SK-N-SH treated with all-trans-retinoic acid at 6 μM for 48 hours (cell line): ENCODE measurements around the gene AMACR.

Experiments
- ATAC-seq: fragments of 200-7000 bp; cut with Tn5 transposase; 3 replicates; pipeline ENCODE4 v1.9.1; 2020; ENCODE audit warnings: mild to moderate bottlenecking, moderate library complexity
- BACH2 ChIP-seq: fragments of 250-450 bp; sonication (Bioruptor Pico); IDR thresholded peaks from 2 replicates; pipeline ENCODE4 v1.9.0; 2021; ENCODE audit warnings: mild to moderate bottlenecking, borderline replicate concordance
- CREB5 ChIP-seq: fragments of 250-450 bp; sonication (Bioruptor Pico); IDR thresholded peaks from 2 replicates; pipeline ENCODE4 v1.5.1; 2020; ENCODE audit warnings: low read depth, mild to moderate bottlenecking, moderate library complexity
- CSDC2 ChIP-seq: fragments of 250-450 bp; sonication (Bioruptor Pico); IDR thresholded peaks from 2 replicates; pipeline ENCODE4 v1.5.0; 2020; ENCODE audit warnings: mild to moderate bottlenecking, moderate library complexity
- ESRRG ChIP-seq: fragments of 250-450 bp; sonication (Bioruptor Pico); IDR thresholded peaks from 2 replicates; pipeline ENCODE4 v1.6.1; 2021; ENCODE audit warnings: mild to moderate bottlenecking
- GLIS3 ChIP-seq: fragments of 250-450 bp; sonication (Bioruptor Pico); IDR thresholded peaks from 2 replicates; pipeline ENCODE4 v1.5.0; 2020; ENCODE audit warnings: mild to moderate bottlenecking, moderate library complexity
- ISL1 ChIP-seq: fragments of 250-450 bp; sonication (Bioruptor Pico); IDR thresholded peaks from 2 replicates; pipeline ENCODE4 v2.1.2; 2022; ENCODE audit warnings: mild to moderate bottlenecking, moderate library complexity
- OSR1 ChIP-seq: fragments of 250-450 bp; sonication (Bioruptor Pico); IDR thresholded peaks from 2 replicates; pipeline ENCODE4 v1.8.0; 2022; ENCODE audit warnings: moderate library complexity, mild to moderate bottlenecking, inconsistent platforms
- PATZ1 ChIP-seq: fragments of 250-450 bp; sonication (Bioruptor Pico); IDR thresholded peaks from 2 replicates; pipeline ENCODE4 v1.8.0; 2020; ENCODE audit warnings: mild to moderate bottlenecking, moderate library complexity, borderline replicate concordance
- POU6F1 ChIP-seq: fragments of 250-450 bp; sonication (Bioruptor Pico); IDR thresholded peaks from 2 replicates; pipeline ENCODE4 v1.8.0; 2021; ENCODE audit warnings: low read depth, mild to moderate bottlenecking, moderate library complexity, borderline replicate concordance
- RARB ChIP-seq: fragments of 250-450 bp; sonication (Bioruptor Pico); IDR thresholded peaks from 2 replicates; pipeline ENCODE4 v1.8.0; 2021; ENCODE audit warnings: mild to moderate bottlenecking, moderate library complexity
- TCF4 ChIP-seq: fragments of 250-450 bp; sonication (Bioruptor Pico); IDR thresholded peaks from 2 replicates; pipeline ENCODE4 v1.8.0; 2021; ENCODE audit warnings: mild to moderate bottlenecking, moderate library complexity, borderline replicate concordance
- TOX ChIP-seq: fragments of 250-450 bp; sonication (Bioruptor Pico); IDR thresholded peaks from 2 replicates; pipeline ENCODE4 v1.8.0; 2021; ENCODE audit warnings: mild to moderate bottlenecking, moderate library complexity, borderline replicate concordance
- TSHZ2 ChIP-seq: fragments of 250-450 bp; sonication (Bioruptor Pico); IDR thresholded peaks from 2 replicates; pipeline ENCODE4 v1.5.0; 2020; ENCODE audit warnings: mild to moderate bottlenecking, moderate library complexity
- ZFP3 ChIP-seq: fragments of 250-450 bp; sonication (Bioruptor Pico); IDR thresholded peaks from 2 replicates; pipeline ENCODE4 v1.5.0; 2020; ENCODE audit warnings: mild to moderate bottlenecking, moderate library complexity
- ZFP30 ChIP-seq: fragments of 450-650 bp; formaldehyde crosslinking; IDR thresholded peaks from 2 replicates; pipeline ENCODE4 v1.5.0; 2022; ENCODE audit warnings: mild to moderate bottlenecking, moderate library complexity
- ZNF70 ChIP-seq: fragments of 450-650 bp; formaldehyde crosslinking; IDR thresholded peaks from 2 replicates; pipeline ENCODE4 v1.5.0; 2020; ENCODE audit warnings: mild to moderate bottlenecking, moderate library complexity
- ZNF8 ChIP-seq: fragments of 450-650 bp; formaldehyde crosslinking; IDR thresholded peaks from 2 replicates; pipeline ENCODE4 v1.5.0; 2020; ENCODE audit warnings: mild to moderate bottlenecking, moderate library complexity
- TF ChIP-seq, protein P1 (sequence below): fragments of 250-450 bp; sonication (Bioruptor Pico); IDR thresholded peaks from 2 replicates; pipeline ENCODE4 v1.5.1; 2021; ENCODE audit warnings: mild to moderate bottlenecking, moderate library complexity

AMACR gene

GRCh38 chr5:33944543-33945132 lies 63.2 kb downstream of the AMACR start (continued):
- TF ChIP-seq GLIS3 (no peak), TOX (CRISPR knock-in tag) (no peak), CREB5 (CRISPR knock-in tag) (no peak), ISL1 (CRISPR knock-in tag) (no peak), RARB (no peak)

- TF ChIP-seq ZFP30 (CRISPR knock-in tag), result no peak
- ATAC-seq, result no peak
Measured at GRCh38 chr5:33941090-33941489, 66.8 kb downstream of the AMACR start.

GRCh38 chr5:33939556-33940262 lies 68.1 kb downstream of the AMACR start:
- no peak for TF ChIP-seq TCF4
- TF ChIP-seq ZFP3 (CRISPR knock-in tag), result no peak
- TF ChIP-seq BACH2, result no peak
- no peak for TF ChIP-seq OSR1 (CRISPR knock-in tag)
- no peak for TF ChIP-seq TOX (CRISPR knock-in tag)
- TF ChIP-seq CREB5 (CRISPR knock-in tag), result no peak
- TF ChIP-seq CSDC2 (CRISPR knock-in tag), result no peak
- TF ChIP-seq ZNF8 (CRISPR knock-in tag), result no peak
- no peak for TF ChIP-seq PATZ1 (CRISPR knock-in tag)
- TF ChIP-seq GLIS3, result no peak
- TF ChIP-seq, protein P1, sequence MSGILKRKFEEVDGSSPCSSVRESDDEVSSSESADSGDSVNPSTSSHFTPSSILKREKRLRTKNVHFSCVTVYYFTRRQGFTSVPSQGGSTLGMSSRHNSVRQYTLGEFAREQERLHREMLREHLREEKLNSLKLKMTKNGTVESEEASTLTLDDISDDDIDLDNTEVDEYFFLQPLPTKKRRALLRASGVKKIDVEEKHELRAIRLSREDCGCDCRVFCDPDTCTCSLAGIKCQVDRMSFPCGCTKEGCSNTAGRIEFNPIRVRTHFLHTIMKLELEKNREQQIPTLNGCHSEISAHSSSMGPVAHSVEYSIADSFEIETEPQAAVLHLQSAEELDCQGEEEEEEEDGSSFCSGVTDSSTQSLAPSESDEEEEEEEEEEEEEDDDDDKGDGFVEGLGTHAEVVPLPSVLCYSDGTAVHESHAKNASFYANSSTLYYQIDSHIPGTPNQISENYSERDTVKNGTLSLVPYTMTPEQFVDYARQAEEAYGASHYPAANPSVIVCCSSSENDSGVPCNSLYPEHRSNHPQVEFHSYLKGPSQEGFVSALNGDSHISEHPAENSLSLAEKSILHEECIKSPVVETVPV (CRISPR knock-in tag), result no peak
- no peak for TF ChIP-seq ESRRG (CRISPR knock-in tag)
- no peak for ATAC-seq

- no peak for ATAC-seq
- no peak for TF ChIP-seq GLIS3
- no peak for TF ChIP-seq TSHZ2 (CRISPR knock-in tag)
- no peak for TF ChIP-seq ZFP30 (CRISPR knock-in tag)
- no peak for TF ChIP-seq ZNF70 (CRISPR knock-in tag)
- no peak for TF ChIP-seq ISL1 (CRISPR knock-in tag)
- no peak for TF ChIP-seq POU6F1 (CRISPR knock-in tag)
Measured at GRCh38 chr5:33938881-33939280, 69.0 kb downstream of the AMACR start.
